Stomach (tissue), 9 donors: ENCODE measurements around the gene COL7A1. TPM values are rescaled to one million over a fixed set of nuclear protein-coding genes. Genes with fewer than 3 reads are reported as not detected.

Experiments used
- DNase-seq, 2 donors: peaks; one replicate each; pipeline versions ENCODE4 v3.0.0 to v3.0.0-alpha.2; 2013 to 2019
- H3K27ac ChIP-seq, 5 donors: fragments of 200-600 bp in 4 of 5; sonication (generic) in 4 of 5; one replicate each; pipeline ENCODE4 v1.5.1; 2013 to 2019; ENCODE audit warnings: mild to moderate bottlenecking in 1 of 5, moderate library complexity in 1 of 5
- H3K27me3 ChIP-seq, 3 donors: fragments of 200-600 bp; sonication (generic); one replicate each; pipeline ENCODE4 v1.5.1; 2017 to 2019; ENCODE audit warnings: mixed run types in 1 of 3
- H3K36me3 ChIP-seq, 4 donors: fragments of 200-600 bp; sonication (generic); 1 replicate in 3 of 4; 2 replicates in 1 of 4; pipeline ENCODE4 v1.5.1; 2016 to 2019
- H3K4me1 ChIP-seq, 4 donors: fragments of 200-600 bp; sonication (generic); one replicate each; pipeline ENCODE4 v1.5.1; 2016 to 2019
- H3K4me3 ChIP-seq, 4 donors: fragments of 200-600 bp; sonication (generic) in 3 of 4; one replicate each; pipeline ENCODE4 v1.5.1; 2016 to 2019; ENCODE audit warnings: mild to moderate bottlenecking in 1 of 4
- H3K9me3 ChIP-seq, 4 donors: fragments of 200-600 bp; sonication (generic); one replicate each; pipeline ENCODE4 v1.5.1; 2016 to 2019
- EP300 ChIP-seq: sonication (generic); formaldehyde crosslinking; IDR thresholded peaks from one replicate; pipeline ENCODE4 v1.6.1; 2017; ENCODE audit warnings: antibody characterized with exemption
- POLR2A ChIP-seq, 4 donors: fragments of 450-650 bp; IDR thresholded peaks; one replicate each; pipeline ENCODE4 v1.6.1; 2016; ENCODE audit warnings: antibody characterized with exemption in 4 of 4, control low read depth in 2 of 4, mild to moderate bottlenecking in 1 of 4, moderate library complexity in 1 of 4
- POLR2AphosphoS5 ChIP-seq, 3 donors: sonication (generic); formaldehyde crosslinking; IDR thresholded peaks; one replicate each; pipeline ENCODE4 v1.6.1; 2016; ENCODE audit warnings: antibody characterized with exemption in 3 of 3
- WGBS, 5 donors: extraction: QIAGEN DNeasy Blood & Tissue Kit in 3 of 5; methylation state at CpG; one replicate each; pipeline versions ENCODE4 v1.1.5 to v1.1.7; 2013 to 2018; 5-methylcytosine and 5-hydroxymethylcytosine counted together
- intact Hi-C: fragments of 100-400 bp; cut with DNase I; formaldehyde crosslinking; loops from one replicate; pipeline ENCODE4 v1.15.1; 2023; ENCODE audit warnings: low total_unique reads
- polyA plus RNA-seq, 3 donors: library from polyadenylated mRNA; stranded (reverse); fragments of 200-250 nt; gene quantifications; one replicate each; pipeline ENCODE4 v1.2.3, GENCODE V29; 2013
- total RNA-seq, 5 donors: library from RNA; depleted of rRNA; stranded (reverse); fragments of >200 nt; gene quantifications; one replicate each; pipeline versions ENCODE4 v1.1.0 to v1.2.3, GENCODE V29; 2014 to 2016
- TF ChIP-seq, protein P1 (sequence below), 7 experiments: fragments of 450-650 bp in 4 of 7; fragments of 200-600 bp in 3 of 7; sonication (generic) in 3 of 7; IDR thresholded peaks; one replicate each; pipeline ENCODE4 v1.5.1; 2016 to 2019; ENCODE audit warnings: antibody characterized with exemption in 7 of 7, control low read depth in 2 of 7, mild to moderate bottlenecking in 1 of 7
- donor health status: healthy with polysubstance abuse.
- donor health status: Bipolar disorder and iron deficiency.
- donor health status: healthy.

COL7A1 gene
- total and polyA plus RNA-seq, 8 donors, result 1.8 to 123 (median 7.7) TPM

- Histone ChIP-seq H3K27ac (peak overlapping the region; percentile 71 to 85 (median 77)), H3K36me3 (peaks cover 16 to 60% (median 52%) of the 10 kb centered on the region in 4 donors), H3K27me3 (no peaks in the 10 kb centered on the region), H3K4me1 (peaks cover 5 to 20% (median 12%) of the 10 kb centered on the region in 4 donors), H3K4me3 (no peak overlapping the region), H3K9me3 (no peaks in the 10 kb centered on the region)
- intact Hi-C loops, result no loop called here
- TF ChIP-seq, protein P1, sequence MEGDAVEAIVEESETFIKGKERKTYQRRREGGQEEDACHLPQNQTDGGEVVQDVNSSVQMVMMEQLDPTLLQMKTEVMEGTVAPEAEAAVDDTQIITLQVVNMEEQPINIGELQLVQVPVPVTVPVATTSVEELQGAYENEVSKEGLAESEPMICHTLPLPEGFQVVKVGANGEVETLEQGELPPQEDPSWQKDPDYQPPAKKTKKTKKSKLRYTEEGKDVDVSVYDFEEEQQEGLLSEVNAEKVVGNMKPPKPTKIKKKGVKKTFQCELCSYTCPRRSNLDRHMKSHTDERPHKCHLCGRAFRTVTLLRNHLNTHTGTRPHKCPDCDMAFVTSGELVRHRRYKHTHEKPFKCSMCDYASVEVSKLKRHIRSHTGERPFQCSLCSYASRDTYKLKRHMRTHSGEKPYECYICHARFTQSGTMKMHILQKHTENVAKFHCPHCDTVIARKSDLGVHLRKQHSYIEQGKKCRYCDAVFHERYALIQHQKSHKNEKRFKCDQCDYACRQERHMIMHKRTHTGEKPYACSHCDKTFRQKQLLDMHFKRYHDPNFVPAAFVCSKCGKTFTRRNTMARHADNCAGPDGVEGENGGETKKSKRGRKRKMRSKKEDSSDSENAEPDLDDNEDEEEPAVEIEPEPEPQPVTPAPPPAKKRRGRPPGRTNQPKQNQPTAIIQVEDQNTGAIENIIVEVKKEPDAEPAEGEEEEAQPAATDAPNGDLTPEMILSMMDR (IDR thresholded peaks at IDR 0.05), result no peak
- TF ChIP-seq POLR2AphosphoS5 (IDR thresholded peaks at IDR 0.05) (no peak), POLR2A (IDR thresholded peaks at IDR 0.05) (no peak), EP300 (no peak)
- WGBS, 5 donors, result 87 to 92% (median 88%) methylated on average over 9 to 10 of the region's 10 CpGs
- DNase-seq, result no peak
Observed at GRCh38 chr3:48624767-48625166, 29.6 kb upstream of the COL7A1 start.

DNA sequence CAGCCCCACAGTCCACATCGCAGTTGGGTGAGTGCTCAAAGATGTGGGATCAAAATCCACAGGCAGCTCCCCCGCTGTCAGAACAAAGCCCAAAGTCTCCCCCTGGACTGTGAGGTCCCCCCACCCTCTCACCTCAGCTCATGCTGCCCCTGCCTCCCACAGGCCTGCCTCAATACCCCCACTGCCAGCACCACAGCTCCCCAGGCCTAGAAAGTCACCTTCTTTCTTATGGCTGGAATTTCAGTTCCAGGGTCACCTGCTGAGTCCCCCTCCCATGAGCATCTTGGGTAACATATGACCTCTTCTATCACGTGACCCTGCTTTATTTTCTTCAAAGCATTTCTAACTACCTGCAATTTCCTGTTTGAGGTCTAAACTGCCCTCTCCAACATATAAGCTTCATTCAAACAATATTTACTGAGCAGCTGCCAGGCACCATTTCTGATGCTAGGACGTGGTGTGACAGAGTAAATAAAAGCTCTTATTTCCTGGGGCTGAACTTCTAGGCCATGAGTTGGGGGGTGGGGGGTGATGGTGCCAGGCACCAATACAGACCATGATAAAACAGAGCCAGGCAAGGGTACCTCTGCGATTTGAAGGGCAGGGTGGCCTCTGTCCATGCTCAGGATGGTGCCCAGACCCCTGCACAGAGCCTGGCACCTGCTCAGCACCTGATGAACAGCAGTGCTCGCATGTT, 28.9 kb upstream of the COL7A1 start:
- 44 to 69% (median 58%) methylated on average over 6 of the region's 6 CpGs for WGBS, 5 donors
- TF ChIP-seq POLR2A (IDR thresholded peaks at IDR 0.05), result no peak
- TF ChIP-seq POLR2AphosphoS5 (IDR thresholded peaks at IDR 0.05), result peak in 1 of 3 donors; percentile 34
- TF ChIP-seq, protein P1 (IDR thresholded peaks at IDR 0.05), result no peak
- no peak for TF ChIP-seq EP300
- no peak overlapping the region for H3K4me3 ChIP-seq
- H3K36me3 ChIP-seq, result peaks cover 10 to 52% (median 44%) of the 10 kb centered on the region in 4 donors
- peaks cover 5 to 24% (median 16%) of the 10 kb centered on the region in 4 donors for H3K4me1 ChIP-seq
- H3K27ac ChIP-seq, result peak overlapping the region; percentile 71 to 85 (median 79)
- DNase-seq, result peak; percentile 69 to 82
- no peaks in the 10 kb centered on the region for H3K9me3 ChIP-seq
- intact Hi-C loops, result no loop called here
- no peaks in the 10 kb centered on the region for H3K27me3 ChIP-seq

DNA sequence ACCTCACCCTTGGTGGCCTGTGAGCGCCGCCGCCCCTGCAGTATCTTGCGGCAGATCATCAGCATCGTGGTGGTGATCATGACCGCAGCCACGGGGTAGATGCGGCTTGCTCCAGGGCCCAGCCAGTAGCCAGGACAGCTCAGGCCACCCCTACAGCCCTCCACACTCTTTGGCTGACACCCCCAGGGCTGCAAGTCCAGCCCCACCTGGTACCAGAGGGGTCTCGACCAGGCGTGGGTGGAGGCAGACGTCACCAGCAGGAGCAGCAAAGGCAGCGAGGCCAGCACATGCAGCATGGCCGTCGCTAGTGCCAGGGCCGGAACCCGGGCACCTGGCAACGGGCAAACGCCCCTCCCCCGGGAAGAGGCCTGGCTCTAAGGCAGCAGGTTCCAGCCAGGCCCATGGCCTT, 26.3 kb upstream of the COL7A1 start, which contains the start of gene TMEM89:
Gene TMEM89 (minus strand): TSS at position 309 of the 409 bp plus-strand sequence. CDS start 13 bp downstream, at position 296.
- DNase-seq, result no peak
- no peak for TF ChIP-seq POLR2A (IDR thresholded peaks at IDR 0.05)
- no peak for TF ChIP-seq POLR2AphosphoS5 (IDR thresholded peaks at IDR 0.05)
- no peak for TF ChIP-seq EP300
- TF ChIP-seq, protein P1 (IDR thresholded peaks at IDR 0.05), result no peak
- peak within 1 kb of the TSS in 1 of 5 donors; percentile 62 for H3K27ac ChIP-seq
- H3K4me1 ChIP-seq, result peaks cover 5 to 24% (median 16%) of the 10 kb centered on the region in 4 donors
- 90 to 97% (median 94%) methylated on average over 7 to 19 of the region's 19 CpGs for WGBS, 5 donors
- H3K9me3 ChIP-seq, result peaks cover 10 to 22% (median 16%) of the 10 kb centered on the region in 4 donors
- intact Hi-C loops, result no loop called here
- H3K4me3 ChIP-seq, result no peak within 1 kb of the TSS
- H3K36me3 ChIP-seq, result peaks cover 2 to 27% (median 19%) of the 10 kb centered on the region in 4 donors
- no peaks in the 10 kb centered on the region for H3K27me3 ChIP-seq

- Histone ChIP-seq H3K4me3 (no peak overlapping the region), H3K9me3 (peaks cover 10 to 29% (median 16%) of the 10 kb centered on the region in 4 donors), H3K27me3 (no peaks in the 10 kb centered on the region), H3K36me3 (peaks cover 0 to 11% (median 2%) of the 10 kb centered on the region in 4 donors), H3K27ac (peak overlapping the region; percentile 41 to 71 (median 62)), H3K4me1 (peaks cover 5 to 24% (median 16%) of the 10 kb centered on the region in 4 donors)
- TF ChIP-seq POLR2AphosphoS5 (IDR thresholded peaks at IDR 0.05) (no peak), EP300 (no peak), POLR2A (IDR thresholded peaks at IDR 0.05) (no peak)
- TF ChIP-seq, protein P1 (IDR thresholded peaks at IDR 0.05), result no peak
- 70 to 80% (median 75%) methylated on average over 7 of the region's 7 CpGs for WGBS, 5 donors
- intact Hi-C loops, result no loop called here
- no peak for DNase-seq
Observed at GRCh38 chr3:48619541-48620524, 24.7 kb upstream of the COL7A1 start.
